HG02759 (cell line): ENCODE measurements around the gene MCTP2.

Source experiments
- ATAC-seq: cut with Tn5 transposase; IDR thresholded peaks from one replicate; pipeline ENCODE4 v1.9.1; 2021; ENCODE audit warnings: mild to moderate bottlenecking, moderate library complexity; ENCODE audit not compliant: unreplicated experiment

Gene MCTP2

DNA sequence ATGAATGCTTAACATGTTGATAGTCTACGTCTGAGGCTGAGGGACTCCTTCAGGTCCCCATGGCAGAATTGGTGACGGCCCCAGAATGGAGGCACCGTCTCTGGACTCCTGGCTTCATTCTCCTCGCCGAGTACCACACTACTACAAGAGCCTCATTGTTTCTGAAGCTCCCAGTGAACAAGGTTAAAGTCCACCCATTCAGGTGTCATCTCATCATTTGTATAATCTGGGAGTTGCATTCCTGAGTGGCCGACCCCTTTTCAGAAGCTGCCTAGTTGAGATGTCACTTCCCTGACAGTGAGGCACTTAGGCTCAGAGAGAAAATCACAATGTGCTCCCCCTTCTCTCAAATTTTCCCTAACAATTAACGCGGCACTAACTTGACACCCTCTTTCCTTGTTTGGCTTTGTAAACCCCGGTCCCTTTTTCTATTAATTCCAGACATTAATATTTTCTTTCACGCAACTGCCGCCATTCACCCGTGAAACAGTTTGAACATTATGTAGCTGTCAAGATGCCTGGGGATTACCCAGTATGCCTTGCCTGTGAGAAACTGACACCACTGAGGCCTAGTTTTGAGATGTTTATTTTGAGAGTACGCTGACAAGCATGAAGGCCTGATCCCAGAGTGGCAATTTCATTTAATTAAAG is 105.6 kb downstream of the MCTP2 start:
- ATAC-seq: no peak

- ATAC-seq: no peak
Observed at GRCh38 chr15:94338243-94338846, 107.0 kb downstream of the MCTP2 start.

DNA sequence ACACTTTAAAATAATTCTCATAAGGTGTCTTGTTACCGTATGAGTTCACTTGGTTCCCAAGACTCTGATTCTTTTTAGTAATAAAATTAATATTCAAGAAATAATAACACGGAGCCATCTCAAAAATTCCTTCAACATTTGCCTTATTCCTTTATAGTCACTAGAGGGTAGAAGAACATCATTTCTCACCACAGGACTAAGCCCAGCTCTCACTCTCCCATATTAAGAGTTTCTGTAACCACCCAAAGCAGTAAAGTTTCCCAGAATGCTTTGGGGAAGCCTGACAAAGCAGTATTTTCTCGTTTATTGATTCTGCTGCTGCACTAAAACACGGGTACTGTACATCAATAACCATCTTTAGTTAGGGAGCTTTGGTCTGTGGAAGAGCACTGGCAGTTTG is 114.9 kb downstream of the MCTP2 start:
- no peak for ATAC-seq

DNA sequence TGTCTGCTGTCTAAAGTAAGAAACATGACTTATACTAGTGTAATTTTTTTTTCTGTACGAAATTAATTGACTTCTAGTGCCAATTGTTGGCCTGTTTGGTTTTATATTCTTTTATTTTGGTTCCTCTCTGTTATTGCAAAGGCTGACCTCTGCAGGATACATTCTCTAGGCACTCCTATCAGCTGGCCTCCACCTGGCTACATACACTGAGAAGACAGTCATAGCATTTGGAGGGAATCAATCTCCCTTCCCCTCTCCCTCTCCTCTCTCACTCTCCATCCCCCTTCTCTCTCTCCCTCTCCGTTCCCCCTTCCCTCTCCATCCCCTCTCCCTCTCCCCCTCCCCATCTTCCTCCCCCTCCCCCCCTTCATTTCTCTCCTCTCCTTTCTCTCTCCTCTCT is 116.7 kb downstream of the MCTP2 start:
- ATAC-seq: no peak

GRCh38 chr15:94351031-94351535 is 119.7 kb downstream of the MCTP2 start:
- ATAC-seq: no peak

- ATAC-seq: no peak
Observed at GRCh38 chr15:94352636-94353487, 121.5 kb downstream of the MCTP2 start.

GRCh38 chr15:94353488-94353820 is 122.1 kb downstream of the MCTP2 start:
- no peak for ATAC-seq

- ATAC-seq: no peak
Observed at GRCh38 chr15:94354655-94355054, 123.3 kb downstream of the MCTP2 start.

- no peak for ATAC-seq
Observed at GRCh38 chr15:94359716-94360115, 128.4 kb downstream of the MCTP2 start.

GRCh38 chr15:94360251-94360685 is 128.9 kb downstream of the MCTP2 start:
- no peak for ATAC-seq

DNA sequence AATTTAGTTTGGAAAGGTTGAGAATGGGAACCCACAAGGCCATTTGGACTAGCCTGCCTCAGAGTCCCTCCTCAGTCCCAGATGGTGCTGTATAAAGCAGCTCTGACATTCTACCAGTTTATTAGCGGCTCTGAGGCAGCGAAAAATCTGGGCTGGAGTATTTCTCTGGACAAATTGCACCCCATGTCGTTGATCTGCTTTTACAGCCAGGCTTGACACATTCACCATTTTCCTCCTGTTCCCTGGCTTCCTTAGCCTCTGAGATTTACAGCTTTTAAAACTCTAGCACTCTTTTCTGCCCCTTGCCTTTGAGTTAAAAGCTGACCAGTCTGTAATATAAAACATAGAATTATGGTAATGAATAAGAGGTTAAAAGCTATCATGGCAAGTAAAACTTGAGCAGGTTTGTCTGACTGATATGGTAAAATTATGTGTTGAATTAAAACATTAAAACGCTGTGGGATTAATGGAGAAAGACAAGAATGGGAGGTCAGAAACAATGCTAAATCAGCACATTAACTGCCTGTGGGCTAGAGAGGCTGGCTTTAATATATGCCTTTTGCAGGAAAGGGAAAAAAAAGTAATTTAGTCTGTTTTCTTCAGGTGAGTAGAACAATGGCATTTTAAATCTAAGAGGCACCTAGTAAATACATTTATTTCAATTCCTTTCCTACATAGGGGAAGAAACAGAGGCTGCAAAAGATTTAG is 131.2 kb downstream of the MCTP2 start:
- no peak for ATAC-seq

- ATAC-seq: no peak
Observed at GRCh38 chr15:94363382-94363781, 132.0 kb downstream of the MCTP2 start.

- ATAC-seq: no peak
Observed at GRCh38 chr15:94366781-94367180, 135.4 kb downstream of the MCTP2 start.

- ATAC-seq: no peak
Observed at GRCh38 chr15:94367726-94368535, 136.6 kb downstream of the MCTP2 start.

DNA sequence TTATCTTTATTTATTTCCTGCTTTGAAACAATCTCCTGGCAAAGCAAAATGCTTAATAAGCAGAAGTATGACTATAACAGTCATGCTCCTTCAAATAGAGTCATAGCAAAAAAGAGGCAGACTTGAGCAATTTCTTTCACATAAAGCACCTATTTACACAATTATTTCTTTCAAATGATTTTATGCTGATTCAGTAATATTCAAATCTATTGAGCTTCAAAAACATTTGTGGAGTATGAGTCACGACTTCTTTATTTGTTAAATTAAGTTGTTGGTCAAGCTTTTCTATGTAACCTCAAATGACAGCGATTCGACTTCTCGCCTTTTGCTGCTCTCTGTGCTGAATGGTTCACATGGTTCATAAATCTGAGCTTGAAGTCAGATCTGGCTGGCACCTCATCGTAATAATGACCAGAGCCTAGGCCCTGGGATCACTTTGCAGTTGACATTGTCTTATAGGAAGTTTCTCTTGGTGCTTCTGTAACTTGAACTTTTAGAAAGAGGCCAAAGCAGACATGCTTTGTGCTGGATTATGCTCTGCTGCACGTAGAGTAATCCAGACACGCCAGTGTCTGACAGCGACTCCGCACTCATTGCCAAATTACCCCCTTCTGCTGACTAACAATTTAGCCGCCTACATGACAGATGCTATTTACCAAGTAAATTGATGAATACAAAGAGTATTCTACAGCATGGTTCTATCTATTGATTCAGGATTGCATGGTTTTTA is 139.0 kb downstream of the MCTP2 start:
- ATAC-seq: no peak

DNA sequence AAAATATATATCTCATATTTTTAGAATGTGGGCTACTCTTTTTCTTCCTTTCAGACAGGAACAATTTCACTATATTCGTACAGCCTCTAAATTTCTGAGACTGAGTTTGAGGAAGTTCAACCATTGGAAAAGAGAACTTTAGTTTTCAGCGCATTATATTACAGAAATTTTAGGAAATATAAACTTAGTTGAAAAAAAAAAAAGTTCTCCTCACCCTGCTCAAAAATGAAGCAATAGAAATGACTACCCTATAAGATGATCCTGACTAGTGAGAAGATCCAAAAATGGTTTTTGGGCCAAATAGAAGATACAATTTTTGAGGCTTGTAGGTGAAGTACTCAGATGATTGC is 139.6 kb downstream of the MCTP2 start:
- no peak for ATAC-seq

- no peak for ATAC-seq
Observed at GRCh38 chr15:94372821-94373220, 141.5 kb downstream of the MCTP2 start.

DNA sequence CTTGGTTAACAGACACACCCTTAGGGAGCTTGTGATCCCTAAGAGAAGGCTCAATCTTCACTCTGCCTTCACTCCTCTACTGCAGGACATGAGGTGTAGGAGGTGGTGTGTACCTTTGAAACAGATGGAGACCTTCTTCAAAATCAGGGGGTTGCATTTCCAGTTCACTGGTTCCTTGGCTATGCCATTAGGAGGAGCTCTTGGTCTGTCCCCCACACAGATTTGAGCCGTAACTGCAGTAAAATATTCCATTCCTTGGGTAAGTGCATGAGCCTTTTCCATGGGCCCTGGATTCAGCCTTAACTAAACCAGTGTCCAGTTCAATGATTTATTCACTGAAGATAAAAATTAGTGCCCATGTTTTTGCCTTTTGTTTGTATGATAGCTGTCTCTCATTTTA is 144.6 kb downstream of the MCTP2 start:
- no peak for ATAC-seq

DNA sequence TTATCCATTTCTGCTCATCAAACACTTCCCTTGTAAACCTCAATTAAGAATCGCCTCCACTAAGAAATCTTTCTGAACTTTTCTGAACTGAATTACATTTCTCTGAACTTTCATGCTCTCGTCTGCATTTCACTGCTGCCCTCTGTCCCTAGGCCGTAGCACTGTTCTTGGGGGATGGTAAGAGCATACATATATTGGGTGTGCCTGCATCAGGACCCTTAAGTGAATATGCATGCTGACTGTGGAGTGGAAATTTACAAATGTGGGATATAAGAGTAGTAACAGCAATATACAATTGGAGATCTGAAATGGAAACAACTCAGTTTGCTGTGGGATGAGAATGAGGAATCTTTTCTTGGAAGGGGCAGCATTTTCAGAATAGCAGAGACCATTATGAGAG is 148.6 kb downstream of the MCTP2 start:
- no peak for ATAC-seq

DNA sequence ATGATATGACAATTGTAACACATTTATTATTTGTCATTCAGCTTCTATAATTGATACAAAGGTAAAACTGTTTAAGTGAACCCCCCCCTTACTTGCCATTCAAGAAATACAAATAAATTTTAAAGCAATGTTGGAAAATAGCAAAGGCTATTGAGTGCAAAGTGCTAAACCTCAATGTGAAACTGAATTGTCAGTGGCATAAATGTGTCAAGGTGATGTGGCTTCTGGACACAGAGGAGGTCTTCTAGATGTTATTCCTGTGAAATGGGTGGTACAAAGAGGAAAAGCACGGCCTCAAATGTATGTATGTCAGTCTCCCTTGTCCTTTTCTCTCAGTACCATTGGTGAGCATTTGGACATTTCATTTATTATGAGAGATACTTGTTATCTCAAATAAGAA is 149.4 kb downstream of the MCTP2 start:
- ATAC-seq: no peak
